Measurements from ENCODE around the gene CR1L.
"Not testable (repeated sequence)": the region's sequence is repeated elsewhere in the genome, so short reads cannot be mapped to it uniquely, and the experiment has no call there.

The CR1L gene

DNA sequence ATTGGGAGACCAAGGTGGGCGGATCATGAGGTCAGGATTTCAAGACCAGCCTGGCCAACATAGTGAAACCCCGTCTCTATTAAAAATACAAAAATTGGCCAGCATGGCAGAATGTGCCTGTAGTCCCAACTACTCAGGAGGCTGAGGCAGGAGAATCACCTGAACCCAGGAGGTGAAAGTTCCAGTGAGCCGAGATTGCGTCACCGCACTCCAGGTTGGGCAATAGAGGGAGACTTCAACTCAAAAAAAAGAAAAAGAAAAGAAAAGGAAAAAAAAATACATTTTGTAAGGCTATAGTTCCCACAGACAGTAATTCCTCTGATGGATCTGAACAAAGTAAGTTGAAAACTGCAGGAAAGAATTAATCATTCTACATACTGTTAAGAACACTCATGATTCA is 58.8 kb downstream of the CR1L start:
- no peak overlapping the region for H3K4me3 ChIP-seq (ENCODE audit: low read depth, low read length)

DNA sequence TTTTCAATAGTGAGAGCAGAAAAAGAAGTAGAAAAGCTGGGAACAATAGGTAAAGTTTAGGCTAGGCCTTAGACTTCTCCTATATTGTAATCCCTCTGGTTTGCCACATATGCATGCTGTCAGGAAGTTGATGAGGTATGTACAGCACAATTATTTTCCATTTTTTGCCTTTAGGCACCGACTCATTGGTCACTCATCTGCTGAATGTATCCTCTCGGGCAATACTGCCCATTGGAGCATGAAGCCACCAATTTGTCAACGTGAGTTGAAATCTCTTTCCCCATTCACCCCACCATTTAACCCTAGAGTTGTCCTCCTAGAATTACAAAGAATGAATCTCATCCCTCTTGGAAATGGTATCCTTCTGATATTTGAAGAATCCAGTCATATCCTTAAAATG is 63.1 kb downstream of the CR1L start:
- H3K4me3 ChIP-seq (ENCODE audit: low read depth, low read length); H3K36me3 ChIP-seq; H3K27me3 ChIP-seq (ENCODE audit: insufficient read depth, low read depth, severe bottlenecking); DNase-seq; H3K27ac ChIP-seq; H3K9me3 ChIP-seq (ENCODE audit: severe bottlenecking): not testable (repeated sequence)

More for the DNA sequence above, 58.8 kb downstream of the CR1L start:
- no peaks in the 10 kb centered on the region for H3K36me3 ChIP-seq
- no peaks in the 10 kb centered on the region for H3K9me3 ChIP-seq (ENCODE audit: severe bottlenecking)
- H3K27me3 ChIP-seq (ENCODE audit: insufficient read depth, low read depth, severe bottlenecking) = no peaks in the 10 kb centered on the region
- TF ChIP-seq, protein P1, sequence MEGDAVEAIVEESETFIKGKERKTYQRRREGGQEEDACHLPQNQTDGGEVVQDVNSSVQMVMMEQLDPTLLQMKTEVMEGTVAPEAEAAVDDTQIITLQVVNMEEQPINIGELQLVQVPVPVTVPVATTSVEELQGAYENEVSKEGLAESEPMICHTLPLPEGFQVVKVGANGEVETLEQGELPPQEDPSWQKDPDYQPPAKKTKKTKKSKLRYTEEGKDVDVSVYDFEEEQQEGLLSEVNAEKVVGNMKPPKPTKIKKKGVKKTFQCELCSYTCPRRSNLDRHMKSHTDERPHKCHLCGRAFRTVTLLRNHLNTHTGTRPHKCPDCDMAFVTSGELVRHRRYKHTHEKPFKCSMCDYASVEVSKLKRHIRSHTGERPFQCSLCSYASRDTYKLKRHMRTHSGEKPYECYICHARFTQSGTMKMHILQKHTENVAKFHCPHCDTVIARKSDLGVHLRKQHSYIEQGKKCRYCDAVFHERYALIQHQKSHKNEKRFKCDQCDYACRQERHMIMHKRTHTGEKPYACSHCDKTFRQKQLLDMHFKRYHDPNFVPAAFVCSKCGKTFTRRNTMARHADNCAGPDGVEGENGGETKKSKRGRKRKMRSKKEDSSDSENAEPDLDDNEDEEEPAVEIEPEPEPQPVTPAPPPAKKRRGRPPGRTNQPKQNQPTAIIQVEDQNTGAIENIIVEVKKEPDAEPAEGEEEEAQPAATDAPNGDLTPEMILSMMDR (IDR thresholded peaks at IDR 0.05; ENCODE audit: low read depth, low read length) = no peak
- H3K27ac ChIP-seq = no peak overlapping the region
- no peak for DNase-seq

- Histone ChIP-seq H3K9me3 (ENCODE audit: severe bottlenecking) (peaks cover 11% of the 10 kb centered on the region), H3K4me3 (ENCODE audit: low read depth, low read length) (no peak overlapping the region), H3K36me3 (no peaks in the 10 kb centered on the region), H3K27ac (no peak overlapping the region), H3K27me3 (ENCODE audit: insufficient read depth, low read depth, severe bottlenecking) (no peaks in the 10 kb centered on the region)
- TF ChIP-seq, protein P1 (IDR thresholded peaks at IDR 0.05; ENCODE audit: low read depth, low read length) = peak; percentile 43; the same call in 1 of the 2 replicates
- peak; percentile 47 for DNase-seq
These were observed 66.4 kb downstream of the CR1L start for GRCh38 chr1:207711285-207711684.

- not testable (repeated sequence) for H3K27me3 ChIP-seq (ENCODE audit: insufficient read depth, low read depth, severe bottlenecking)
- H3K9me3 ChIP-seq (ENCODE audit: severe bottlenecking) = peaks cover 11% of the 10 kb centered on the region
- DNase-seq = peak; percentile 80
These were observed 67.8 kb downstream of the CR1L start for GRCh38 chr1:207712701-207713100.

GRCh38 chr1:207713529-207713928 is 68.6 kb downstream of the CR1L start:
- DNase-seq = peak; percentile 53
- peaks cover 14% of the 10 kb centered on the region for H3K9me3 ChIP-seq (ENCODE audit: severe bottlenecking)
- TF ChIP-seq, protein P1 (IDR thresholded peaks at IDR 0.05; ENCODE audit: low read depth, low read length) = peak; percentile 37; the same call in 1 of the 2 replicates
- no peak overlapping the region for H3K4me3 ChIP-seq (ENCODE audit: low read depth, low read length)
- no peak overlapping the region for H3K27ac ChIP-seq
- H3K27me3 ChIP-seq (ENCODE audit: insufficient read depth, low read depth, severe bottlenecking) = peaks cover 6% of the 10 kb centered on the region
- H3K36me3 ChIP-seq = no peaks in the 10 kb centered on the region

More at GRCh38 chr1:207712701-207713100, 67.8 kb downstream of the CR1L start:
- H3K27ac ChIP-seq = peak overlapping the region; percentile 16
- not testable (repeated sequence) for H3K36me3 ChIP-seq; H3K4me3 ChIP-seq (ENCODE audit: low read depth, low read length)

DNA sequence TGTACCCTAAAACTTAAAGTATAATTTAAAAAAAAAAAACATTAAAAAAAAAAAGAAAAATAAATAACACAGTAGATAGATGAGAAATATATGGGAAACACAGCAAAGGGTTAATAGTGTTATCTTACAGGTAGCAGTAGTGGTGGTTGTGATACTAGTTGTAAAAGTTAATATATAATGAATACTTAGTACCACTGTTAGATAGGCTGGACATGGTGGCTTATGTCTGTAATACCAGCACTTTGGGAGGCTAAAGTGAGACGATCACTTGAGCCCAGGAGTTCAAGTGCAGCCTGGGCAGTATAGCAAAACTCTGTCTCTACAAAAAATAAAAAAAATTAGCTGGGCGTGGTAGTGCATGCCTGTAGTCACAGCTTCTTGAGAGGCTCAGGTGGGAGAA is 74.3 kb downstream of the CR1L start:
- peaks cover 22% of the 10 kb centered on the region for H3K9me3 ChIP-seq (ENCODE audit: severe bottlenecking)
- no peaks in the 10 kb centered on the region for H3K36me3 ChIP-seq
- H3K27me3 ChIP-seq (ENCODE audit: insufficient read depth, low read depth, severe bottlenecking) = peaks cover 42% of the 10 kb centered on the region
- TF ChIP-seq, protein P1 (IDR thresholded peaks at IDR 0.05; ENCODE audit: low read depth, low read length) = no peak
- H3K27ac ChIP-seq = no peak overlapping the region
- H3K4me3 ChIP-seq (ENCODE audit: low read depth, low read length) = no peak overlapping the region
- DNase-seq = no peak

DNA sequence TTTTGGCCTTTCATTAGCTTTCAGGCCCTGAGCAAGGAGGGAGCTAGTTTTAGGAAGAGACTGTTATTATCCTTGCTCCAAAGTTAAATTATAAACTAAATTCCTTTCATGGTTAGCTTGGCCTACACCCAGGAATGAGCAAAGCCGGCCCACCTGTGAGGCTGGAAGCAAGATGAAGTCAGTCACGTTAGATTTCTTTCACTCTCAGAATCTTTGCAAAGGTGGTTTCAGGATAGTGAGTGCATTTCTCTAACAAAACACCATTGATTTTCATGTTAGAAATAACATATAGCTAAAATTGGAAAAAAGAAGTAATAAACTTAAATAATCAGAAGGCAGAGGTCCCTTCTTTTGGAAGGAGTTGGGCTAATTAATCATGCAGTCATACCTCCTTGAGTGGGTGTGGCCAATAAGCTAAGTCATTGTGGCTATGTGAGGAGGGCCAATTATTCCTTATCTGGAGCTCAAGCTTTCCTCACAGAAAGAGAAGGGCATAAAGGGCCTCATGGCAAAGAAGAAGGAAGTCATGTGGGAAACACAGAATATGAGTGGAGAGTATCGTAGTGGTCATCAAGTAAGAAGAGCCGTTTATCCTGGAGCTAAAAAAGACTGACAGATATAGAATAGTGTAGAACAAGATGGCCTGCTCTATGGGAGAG is 83.4 kb downstream of the CR1L start:
- not testable (repeated sequence) for H3K36me3 ChIP-seq; DNase-seq; H3K27ac ChIP-seq; H3K4me3 ChIP-seq (ENCODE audit: low read depth, low read length)
- H3K27me3 ChIP-seq (ENCODE audit: insufficient read depth, low read depth, severe bottlenecking) = peaks cover 44% of the 10 kb centered on the region
- peaks cover 15% of the 10 kb centered on the region for H3K9me3 ChIP-seq (ENCODE audit: severe bottlenecking)

GRCh38 chr1:207737503-207738157 is 92.7 kb downstream of the CR1L start:
- peaks cover 18% of the 10 kb centered on the region for H3K9me3 ChIP-seq (ENCODE audit: severe bottlenecking)
- not testable (repeated sequence) for H3K27ac ChIP-seq; DNase-seq; H3K4me3 ChIP-seq (ENCODE audit: low read depth, low read length); H3K36me3 ChIP-seq
- peaks cover 10% of the 10 kb centered on the region for H3K27me3 ChIP-seq (ENCODE audit: insufficient read depth, low read depth, severe bottlenecking)

DNA sequence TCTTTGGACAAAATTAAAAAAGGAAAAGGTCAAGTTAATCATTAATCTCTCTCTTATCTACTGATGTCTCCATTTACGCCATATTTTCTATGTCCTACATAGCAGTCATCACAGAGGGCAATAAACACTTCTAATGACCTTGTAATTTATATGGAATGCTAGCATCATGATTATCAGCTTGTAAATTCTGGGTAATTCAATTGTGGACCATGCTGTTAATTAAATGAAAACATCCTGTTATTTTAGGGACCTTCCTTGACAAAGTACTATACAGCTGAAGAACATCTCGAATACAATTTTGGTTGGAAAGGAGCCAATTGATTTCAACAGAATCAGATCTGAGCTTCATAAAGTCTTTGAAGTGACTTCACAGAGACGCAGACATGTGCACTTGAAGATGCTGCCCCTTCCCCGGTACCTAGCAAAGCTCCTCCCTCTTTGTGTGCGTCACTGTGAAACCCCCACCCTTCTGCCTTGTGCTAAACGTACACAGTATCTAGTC is 93.3 kb downstream of the CR1L start:
- not testable (repeated sequence) for H3K36me3 ChIP-seq; H3K27ac ChIP-seq; H3K4me3 ChIP-seq (ENCODE audit: low read depth, low read length); DNase-seq
- Histone ChIP-seq H3K9me3 (ENCODE audit: severe bottlenecking) (peaks cover 18% of the 10 kb centered on the region), H3K27me3 (ENCODE audit: insufficient read depth, low read depth, severe bottlenecking) (peaks cover 10% of the 10 kb centered on the region)
